ENCODE measurements around the gene HINFP. TPM values are rescaled to one million over a fixed set of nuclear protein-coding genes. Genes with fewer than 3 reads are reported as not detected.

The HINFP gene
- total and polyA plus RNA-seq, 9 of the 15 experiments (the other 6 are each of a cell fraction or from before 2014, with no cell fraction given) = 13.8 to 34.1 (median 22.5) TPM

- ATAC-seq = no peak
- Histone ChIP-seq H4K20me1 (replicated peaks; ENCODE audit: control insufficient read depth, insufficient read depth, low read length) (0 out of 2 replicates have a peak, but pooled peaks cover 3% of the 10 kb centered on the region), H3K9me3 (replicated peaks; ENCODE audit: control insufficient read depth, insufficient read depth, low read depth, low read length) (no peaks in the 10 kb centered on the region), H3K4me3 (no peak overlapping the region), H3K9ac (ENCODE audit: insufficient read depth in 1 of 2, low read depth in 2 of 2, low read length in 2 of 2) (peak overlapping the region; percentile 49 to 80; a peak in 3 of 4 replicates), H3K79me2 (ENCODE audit: control insufficient read depth, insufficient read depth, low read length) (peaks cover 5% of the 10 kb centered on the region; the same call in 2 of the 3 replicates), H3K4me1 (replicated peaks in 1 of 2; ENCODE audit: control insufficient read depth in 2 of 2, insufficient read depth in 2 of 2, low read length in 2 of 2) (peaks cover 13 to 16% of the 10 kb centered on the region in 2 experiments), H3K27ac (ENCODE audit: extremely low read depth, low read depth, low read length) (peak overlapping the region; percentile 58; the same call in 2 of the 3 replicates), H3K4me2 (ENCODE audit: insufficient read depth, low read length) (peak overlapping the region; percentile 50), H2AFZ (ENCODE audit: low read depth, low read length) (peak overlapping the region; percentile 69; the same call in 1 of the 2 replicates), H3K27me3 (ENCODE audit: control insufficient read depth in 2 of 2, insufficient read depth in 2 of 2, low read length in 2 of 2) (no peaks in the 10 kb centered on the region), H3K36me3 (ENCODE audit: control insufficient read depth, insufficient read depth, low read length) (peaks cover 72% of the 10 kb centered on the region), H3K9me1 (ENCODE audit: control insufficient read depth, insufficient read depth, low read length) (no peaks in the 10 kb centered on the region)
- CTCF ChIA-PET (ENCODE audit: low intra/inter-chr PET ratio) = no interaction called here
- POLR2A ChIA-PET = interaction anchor here (0.6 to 1.3 kb wide), 4 partner anchors 10 to 147 kb away, joined by 3 to 4 read pairs (median 3); partner anchors contain the start of gene C2CD2L
- FAIRE-seq = no peak
- intact Hi-C loops (cut with micrococcal nuclease) = no loop called here
- in situ Hi-C loops (cut with MboI) = no loop called here
- 67% methylated on average over 5 of the region's 10 CpGs for WGBS (ENCODE audit: insufficient coverage, low coverage, missing lambda C conversion rate)
- no TSS peak for BruUV-seq (replicated peaks)
- TF ChIP-seq RBFOX2 (IDR thresholded peaks at IDR 0.05; ENCODE audit: low read depth, low read length) = peak; percentile 58
- TF ChIP-seq NRF1 (conservative IDR thresholded peaks at IDR 0.05 in 1 of 2, IDR thresholded peaks at IDR 0.05 in 1 of 2) = peak; percentile 9 to 31; a peak in 1 of 4 replicates
- TF ChIP-seq NELFE (IDR thresholded peaks at IDR 0.05; ENCODE audit: insufficient read depth, insufficient read length) = no peak
- TF ChIP-seq ZFX (CRISPR knock-in tag; IDR thresholded peaks at IDR 0.05) = peak; percentile 8; the same call in 1 of the 2 replicates
- 0 out of 2 replicates have a peak, but pooled peaks have one; percentile 3 for TF ChIP-seq POLR2G (IDR thresholded peaks at IDR 0.05; ENCODE audit: low read depth, low read length)
- TF ChIP-seq, protein P1, sequence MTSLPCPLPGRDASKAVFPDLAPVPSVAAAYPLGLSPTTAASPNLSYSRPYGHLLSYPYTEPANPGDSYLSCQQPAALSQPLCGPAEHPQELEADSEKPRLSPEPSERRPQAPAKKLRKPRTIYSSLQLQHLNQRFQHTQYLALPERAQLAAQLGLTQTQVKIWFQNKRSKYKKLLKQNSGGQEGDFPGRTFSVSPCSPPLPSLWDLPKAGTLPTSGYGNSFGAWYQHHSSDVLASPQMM (CRISPR knock-in tag; IDR thresholded peaks at IDR 0.05) = no peak
- no peak for DNase-seq (ENCODE audit: extremely low read depth in 1 of 4, low spot score in 3 of 4)
Observed at GRCh38 chr11:119116235-119116594, 5.2 kb upstream of the HINFP start.
